IMR-90 (cell line): ENCODE measurements around the gene GOLGA1.

ENCODE experiments used
- BHLHE40 ChIP-seq: fragments of 150-350 bp; IDR thresholded peaks from 2 replicates; pipeline ENCODE4 v1.6.1; 2016; ENCODE audit warnings: mild to moderate bottlenecking, low read depth, low read length
- CTCF ChIP-seq: conservative IDR thresholded peaks from 2 replicates; pipeline ENCODE4 v1.5.1; 2012; ENCODE audit warnings: mild to moderate bottlenecking, low read depth, low read length, improper control_type of control experiment
- MAFK ChIP-seq: IDR thresholded peaks from 2 replicates; pipeline ENCODE4 v1.6.1; 2012; ENCODE audit warnings: low read depth, low read length, improper control_type of control experiment
- MXI1 ChIP-seq: IDR thresholded peaks from 2 replicates; pipeline ENCODE4 v1.6.1; 2012; ENCODE audit warnings: low read depth, mild to moderate bottlenecking, low read length, moderate library complexity, borderline replicate concordance
- POLR2A ChIP-seq: IDR thresholded peaks from 2 replicates; pipeline ENCODE4 v1.6.1; 2012; ENCODE audit warnings: mild to moderate bottlenecking, low read depth, low read length
- RAD21 ChIP-seq: IDR thresholded peaks from 2 replicates; pipeline ENCODE4 v1.6.1; 2012; ENCODE audit warnings: low read length, improper control_type of control experiment
- SMC3 ChIP-seq: fragments of 150-350 bp; IDR thresholded peaks from 2 replicates; pipeline ENCODE4 v1.6.1; 2016; ENCODE audit warnings: low read depth, mild to moderate bottlenecking, antibody characterized with exemption, low read length, moderate library complexity
- USF2 ChIP-seq: fragments of 150-350 bp; IDR thresholded peaks from 2 replicates; pipeline ENCODE4 v1.6.1; 2017; ENCODE audit warnings: mild to moderate bottlenecking, antibody characterized with exemption, low read length, low read depth
- TF ChIP-seq, protein P1 (sequence below): fragments of 150-350 bp; IDR thresholded peaks from 2 replicates; pipeline ENCODE4 v1.6.1; 2016; ENCODE audit warnings: low read depth, mild to moderate bottlenecking, low read length, moderate library complexity, borderline replicate concordance

DNA sequence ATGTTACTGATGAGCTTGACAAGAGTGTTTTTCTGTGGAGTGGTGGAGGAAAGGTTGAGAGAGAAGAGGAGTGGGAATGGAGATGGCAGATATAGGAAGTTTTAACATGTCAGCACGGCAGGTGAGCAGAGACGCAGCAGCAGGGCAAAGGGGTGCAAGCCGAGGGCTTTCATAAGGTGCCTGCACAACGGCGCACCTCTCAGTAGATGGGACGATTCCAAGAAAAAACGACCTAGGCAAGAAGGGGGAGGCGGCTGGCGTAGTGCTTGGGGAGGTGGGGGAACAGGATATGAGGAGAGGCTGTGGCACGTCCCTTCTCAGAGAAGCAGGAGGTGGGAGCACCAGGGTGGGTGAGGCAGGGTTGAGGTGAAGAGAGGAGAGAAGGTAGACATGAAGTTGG lies 54.4 kb downstream of the GOLGA1 start:
- no peak for TF ChIP-seq CTCF
- TF ChIP-seq SMC3 = no peak
- TF ChIP-seq BHLHE40 = no peak
- TF ChIP-seq, protein P1, sequence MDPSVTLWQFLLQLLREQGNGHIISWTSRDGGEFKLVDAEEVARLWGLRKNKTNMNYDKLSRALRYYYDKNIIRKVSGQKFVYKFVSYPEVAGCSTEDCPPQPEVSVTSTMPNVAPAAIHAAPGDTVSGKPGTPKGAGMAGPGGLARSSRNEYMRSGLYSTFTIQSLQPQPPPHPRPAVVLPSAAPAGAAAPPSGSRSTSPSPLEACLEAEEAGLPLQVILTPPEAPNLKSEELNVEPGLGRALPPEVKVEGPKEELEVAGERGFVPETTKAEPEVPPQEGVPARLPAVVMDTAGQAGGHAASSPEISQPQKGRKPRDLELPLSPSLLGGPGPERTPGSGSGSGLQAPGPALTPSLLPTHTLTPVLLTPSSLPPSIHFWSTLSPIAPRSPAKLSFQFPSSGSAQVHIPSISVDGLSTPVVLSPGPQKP = no peak
- TF ChIP-seq POLR2A = no peak
- TF ChIP-seq MAFK = no peak
- TF ChIP-seq RAD21 = no peak
- no peak for TF ChIP-seq USF2
- TF ChIP-seq MXI1 = no peak
